ENCODE results near the gene OR2L5. TPM values are rescaled to one million over a fixed set of nuclear protein-coding genes. Genes with fewer than 3 reads are reported as not detected.

The OR2L5 gene, protein sequence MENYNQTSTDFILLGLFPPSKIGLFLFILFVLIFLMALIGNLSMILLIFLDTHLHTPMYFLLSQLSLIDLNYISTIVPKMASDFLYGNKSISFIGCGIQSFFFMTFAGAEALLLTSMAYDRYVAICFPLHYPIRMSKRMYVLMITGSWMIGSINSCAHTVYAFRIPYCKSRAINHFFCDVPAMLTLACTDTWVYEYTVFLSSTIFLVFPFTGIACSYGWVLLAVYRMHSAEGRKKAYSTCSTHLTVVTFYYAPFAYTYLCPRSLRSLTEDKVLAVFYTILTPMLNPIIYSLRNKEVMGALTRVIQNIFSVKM
- not detected for polyA plus RNA-seq (2012; ENCODE audit: low read depth, missing spikeins)

DNA sequence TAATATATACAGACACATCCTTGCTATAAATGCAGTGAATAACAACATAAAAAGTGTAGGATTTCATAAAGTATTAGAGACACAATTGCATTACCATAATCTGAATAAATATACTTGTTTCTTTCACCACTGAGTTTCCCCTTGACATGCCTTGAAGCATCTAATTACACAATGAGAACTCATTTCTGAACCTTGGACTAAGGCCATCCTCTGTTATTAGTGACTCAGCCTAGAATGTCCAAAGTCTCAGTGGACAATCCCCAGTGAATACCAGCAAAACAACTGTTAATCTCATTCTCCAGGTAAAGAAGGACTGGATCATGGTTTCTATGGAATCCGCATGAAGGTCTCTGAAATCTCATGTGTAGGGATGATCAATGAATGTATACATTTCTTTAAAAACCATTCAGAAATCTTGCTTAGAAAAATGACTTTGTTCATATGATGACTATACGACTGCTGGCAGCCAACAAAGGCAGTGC lies at the start of gene OR2L5:
Gene OR2L5, plus strand, starts transcription at position 432 of the 482 bp plus-strand sequence. CDS start 8,288 bp downstream, outside the sequence.
- FAIRE-seq (no peak), DNase-seq (ENCODE audit: insufficient read length, low spot score) (no peak)
- TF ChIP-seq PAX5 (IDR thresholded peaks at IDR 0.05; ENCODE audit: insufficient read depth, low read length, severe bottlenecking) (no peak), POLR2AphosphoS5 (IDR thresholded peaks at IDR 0.05; ENCODE audit: low read depth, low read length) (no peak), TAF1 (IDR thresholded peaks at IDR 0.05; ENCODE audit: low read depth, low read length) (no peak)

DNA sequence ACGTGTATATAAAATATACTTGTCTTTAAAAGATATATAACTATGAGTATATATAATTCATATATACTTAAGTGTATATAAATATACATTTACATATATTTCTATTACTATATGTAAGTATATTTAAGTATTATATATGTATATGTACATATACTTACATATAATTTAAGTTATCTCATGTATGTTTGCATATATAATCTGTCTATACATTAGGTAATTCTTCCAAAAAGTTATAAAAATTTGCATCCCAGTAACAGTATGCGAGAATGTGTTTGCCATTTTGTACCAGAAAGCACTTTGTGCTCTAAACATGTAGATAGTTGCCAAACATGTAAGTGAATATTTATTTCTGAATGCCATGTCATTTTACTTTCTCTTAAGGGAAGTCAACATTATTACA lies 48.5 kb upstream of the OR2L5 start, which contains the start of gene OR2AK2:
Gene OR2AK2, plus strand, starts transcription at position 301 of the 400 bp plus-strand sequence. CDS start 144 bp downstream, outside the sequence.
- no peak for DNase-seq (ENCODE audit: insufficient read length, low spot score)
- FAIRE-seq, result no peak
- TF ChIP-seq SPI1 (IDR thresholded peaks at IDR 0.05; ENCODE audit: low read depth, low read length) (no peak), PAX5 (IDR thresholded peaks at IDR 0.05; ENCODE audit: insufficient read depth, low read length, severe bottlenecking) (no peak), POLR2AphosphoS5 (IDR thresholded peaks at IDR 0.05; ENCODE audit: low read depth, low read length) (no peak), TAF1 (IDR thresholded peaks at IDR 0.05; ENCODE audit: low read depth, low read length) (no peak), POLR2A (IDR thresholded peaks at IDR 0.05; ENCODE audit: low read depth, low read length) (no peak), POU2F2 (IDR thresholded peaks at IDR 0.05; ENCODE audit: low read depth, low read length) (no peak)

DNA sequence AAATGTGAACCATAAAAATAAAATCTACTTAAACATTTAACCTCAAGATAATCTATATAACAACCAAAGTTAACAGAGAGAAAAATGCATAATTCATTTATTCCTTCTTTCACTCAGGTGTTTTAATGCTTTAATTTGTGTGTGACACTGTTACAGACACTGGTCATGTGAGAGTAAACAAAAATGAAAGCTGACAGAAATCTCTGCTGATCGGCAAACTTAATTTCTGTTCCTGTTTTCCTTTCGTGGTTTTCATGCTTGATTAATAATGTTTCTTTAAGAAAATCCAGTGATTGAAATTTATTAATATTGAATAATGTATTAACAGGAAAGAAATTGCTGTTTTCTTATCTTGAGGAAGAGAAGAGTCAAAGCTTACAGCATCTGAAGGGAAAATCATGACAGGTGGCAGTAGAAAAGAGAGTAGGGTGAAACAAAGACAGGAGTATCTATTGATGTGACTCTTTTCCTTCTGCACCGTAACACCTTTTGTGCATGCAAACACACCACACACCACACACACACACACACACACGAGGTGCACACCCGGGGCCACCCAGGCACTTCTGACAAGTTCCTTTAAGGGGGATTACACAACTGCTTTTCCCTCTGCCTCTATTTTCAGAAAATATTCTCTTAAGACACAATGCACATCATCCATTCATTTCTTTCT lies 46.8 kb upstream of the OR2L5 start:
- FAIRE-seq (peak; percentile 59), DNase-seq (ENCODE audit: insufficient read length, low spot score) (no peak)
- TF ChIP-seq TAF1 (IDR thresholded peaks at IDR 0.05; ENCODE audit: low read depth, low read length) (no peak), SPI1 (IDR thresholded peaks at IDR 0.05; ENCODE audit: low read depth, low read length) (peak; percentile 80)

DNA sequence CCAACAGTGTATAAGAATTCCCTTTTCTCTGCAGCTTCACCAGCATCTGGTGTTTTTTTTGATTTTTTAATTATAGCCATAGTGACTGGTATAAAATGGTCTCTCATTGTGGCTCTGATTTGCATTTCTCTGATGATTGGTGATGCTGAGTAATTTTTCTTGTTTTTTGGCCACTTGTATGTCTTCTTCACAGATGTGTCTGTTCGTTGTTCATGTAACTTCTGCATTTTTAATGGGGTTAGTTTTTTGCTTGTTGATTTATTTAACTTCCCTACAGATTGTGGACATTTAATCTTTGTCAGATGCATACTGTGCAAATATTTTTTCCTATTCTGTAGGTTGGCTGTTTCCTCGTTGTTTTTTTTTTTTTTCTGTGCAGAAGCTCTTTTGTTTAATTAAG lies 20.5 kb upstream of the OR2L5 start:
- no peak for FAIRE-seq
- TF ChIP-seq SPI1 (IDR thresholded peaks at IDR 0.05; ENCODE audit: low read depth, low read length) (no peak), POLR2A (IDR thresholded peaks at IDR 0.05; ENCODE audit: low read depth, low read length) (no peak), PAX5 (IDR thresholded peaks at IDR 0.05; ENCODE audit: insufficient read depth, low read length, severe bottlenecking) (no peak), POLR2AphosphoS5 (IDR thresholded peaks at IDR 0.05; ENCODE audit: low read depth, low read length) (no peak), TAF1 (IDR thresholded peaks at IDR 0.05; ENCODE audit: low read depth, low read length) (no peak), POU2F2 (IDR thresholded peaks at IDR 0.05; ENCODE audit: low read depth, low read length) (no peak)
- DNase-seq (ENCODE audit: insufficient read length, low spot score), result no peak

DNA sequence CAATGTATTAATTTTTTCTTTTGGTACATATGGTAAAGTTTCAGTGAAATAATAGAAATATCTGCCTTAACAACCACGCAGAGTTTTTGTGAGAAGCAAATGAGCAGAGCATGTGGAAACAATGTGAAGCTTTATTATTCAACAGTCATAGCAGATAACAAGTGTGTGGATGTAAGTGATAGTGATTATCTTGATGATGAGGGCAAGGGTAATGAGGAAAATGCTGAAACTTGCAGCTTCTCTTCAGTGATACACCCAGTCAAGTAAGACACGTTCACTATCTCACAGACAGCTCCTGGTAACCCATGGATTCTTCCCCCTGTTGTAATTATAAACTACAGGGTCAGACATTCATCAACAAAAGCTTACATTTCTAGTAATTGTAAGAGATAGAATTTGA lies 14.6 kb upstream of the OR2L5 start:
- FAIRE-seq (no peak), DNase-seq (ENCODE audit: insufficient read length, low spot score) (no peak)
- no peak for TF ChIP-seq POLR2A (IDR thresholded peaks at IDR 0.05; ENCODE audit: low read depth, low read length)

DNA sequence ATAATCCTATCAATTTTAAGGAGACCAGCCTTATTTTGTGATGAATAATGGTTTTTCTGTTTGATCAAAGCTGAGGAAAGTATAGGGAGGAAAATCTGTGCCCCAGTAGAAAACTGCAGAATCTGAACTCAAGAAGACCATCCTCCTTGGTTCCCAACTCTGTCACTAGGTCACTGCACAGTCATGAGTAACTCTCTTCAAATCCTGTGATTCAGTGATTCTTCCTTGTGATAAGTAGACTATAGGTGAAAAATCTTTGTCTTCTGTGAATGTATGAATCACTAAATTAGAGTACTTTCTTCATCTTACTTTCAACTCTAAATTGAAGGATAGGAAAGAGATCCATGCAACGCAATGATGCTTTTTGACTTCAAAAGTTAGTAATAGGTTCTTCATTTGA lies 13.3 kb upstream of the OR2L5 start:
- FAIRE-seq (no peak), DNase-seq (ENCODE audit: insufficient read length, low spot score) (no peak)
- TF ChIP-seq TAF1 (IDR thresholded peaks at IDR 0.05; ENCODE audit: low read depth, low read length) (no peak), PAX5 (IDR thresholded peaks at IDR 0.05; ENCODE audit: insufficient read depth, low read length, severe bottlenecking) (no peak), POU2F2 (IDR thresholded peaks at IDR 0.05; ENCODE audit: low read depth, low read length) (no peak), POLR2A (IDR thresholded peaks at IDR 0.05; ENCODE audit: low read depth, low read length) (no peak), POLR2AphosphoS5 (IDR thresholded peaks at IDR 0.05; ENCODE audit: low read depth, low read length) (no peak), SPI1 (IDR thresholded peaks at IDR 0.05; ENCODE audit: low read depth, low read length) (no peak)

DNA sequence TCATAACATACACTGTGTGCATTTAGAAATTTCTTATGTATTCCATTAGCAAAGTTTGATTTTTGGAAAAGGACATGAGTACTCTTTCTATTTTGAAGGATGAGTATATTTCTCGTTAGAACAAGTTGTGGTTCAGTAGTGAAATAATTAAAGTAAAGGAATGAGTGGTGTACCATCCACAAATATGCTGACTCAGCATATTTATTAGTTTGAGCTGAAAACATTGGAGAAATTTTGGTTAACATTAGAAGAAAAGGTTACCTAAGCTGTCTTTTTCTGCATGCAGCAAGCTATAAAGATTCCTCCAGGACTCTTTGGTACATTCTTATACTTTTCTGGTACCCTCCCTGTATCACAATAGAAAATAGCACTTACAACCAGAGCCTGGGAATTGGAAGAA lies 5.7 kb upstream of the OR2L5 start:
- DNase-seq (ENCODE audit: insufficient read length, low spot score), result no peak
- no peak for FAIRE-seq
- TF ChIP-seq TAF1 (IDR thresholded peaks at IDR 0.05; ENCODE audit: low read depth, low read length), result no peak
- TF ChIP-seq PAX5 (IDR thresholded peaks at IDR 0.05; ENCODE audit: insufficient read depth, low read length, severe bottlenecking), result no peak
- TF ChIP-seq POLR2A (IDR thresholded peaks at IDR 0.05; ENCODE audit: low read depth, low read length), result no peak
- no peak for TF ChIP-seq SPI1 (IDR thresholded peaks at IDR 0.05; ENCODE audit: low read depth, low read length)
- no peak for TF ChIP-seq POLR2AphosphoS5 (IDR thresholded peaks at IDR 0.05; ENCODE audit: low read depth, low read length)
- TF ChIP-seq POU2F2 (IDR thresholded peaks at IDR 0.05; ENCODE audit: low read depth, low read length), result no peak

DNA sequence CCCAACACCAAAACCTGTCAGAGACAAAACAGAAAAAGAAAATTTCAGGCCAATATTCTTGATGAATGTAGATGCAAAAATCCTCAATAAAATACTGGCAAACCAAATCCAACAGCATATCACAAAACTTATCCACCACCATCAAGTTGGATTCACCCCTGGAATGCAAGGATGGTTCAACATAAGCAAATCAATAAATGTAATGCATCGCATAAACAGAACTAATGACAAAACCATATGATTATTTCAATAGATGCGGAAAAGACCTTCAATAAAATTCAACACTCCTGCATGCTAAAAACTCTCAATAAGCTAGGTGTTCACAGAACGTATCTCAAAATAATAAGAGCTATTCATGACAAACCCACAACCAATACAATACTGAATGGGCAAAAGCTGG lies 3.8 kb upstream of the OR2L5 start:
- no peak for TF ChIP-seq POU2F2 (IDR thresholded peaks at IDR 0.05; ENCODE audit: low read depth, low read length)
- TF ChIP-seq POLR2A (IDR thresholded peaks at IDR 0.05; ENCODE audit: low read depth, low read length), result no peak
- TF ChIP-seq TAF1 (IDR thresholded peaks at IDR 0.05; ENCODE audit: low read depth, low read length), result no peak
- TF ChIP-seq POLR2AphosphoS5 (IDR thresholded peaks at IDR 0.05; ENCODE audit: low read depth, low read length), result no peak
- no peak for TF ChIP-seq SPI1 (IDR thresholded peaks at IDR 0.05; ENCODE audit: low read depth, low read length)
- no peak for TF ChIP-seq PAX5 (IDR thresholded peaks at IDR 0.05; ENCODE audit: insufficient read depth, low read length, severe bottlenecking)
- DNase-seq (ENCODE audit: insufficient read length, low spot score) (no peak), FAIRE-seq (no peak)

DNA sequence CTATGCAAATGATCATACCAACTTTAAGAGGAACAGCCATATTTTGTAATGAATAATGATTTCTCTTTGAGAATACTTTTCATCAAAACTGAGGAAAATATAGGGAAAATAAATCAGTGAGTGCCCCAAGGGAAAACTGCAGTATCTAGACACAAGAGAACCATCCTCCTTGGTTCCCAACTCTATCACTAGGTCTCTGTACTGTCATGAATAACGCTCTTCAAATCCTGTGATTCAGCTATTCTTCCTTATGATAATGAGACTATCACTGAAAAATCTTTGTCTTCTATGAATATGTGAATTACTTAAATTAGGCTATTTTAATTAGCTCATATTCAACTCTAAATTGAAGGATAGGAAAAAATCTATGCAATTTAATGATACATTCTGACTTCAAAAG lies 2.3 kb downstream of the OR2L5 start:
- no peak for DNase-seq (ENCODE audit: insufficient read length, low spot score)
- FAIRE-seq, result no peak

DNA sequence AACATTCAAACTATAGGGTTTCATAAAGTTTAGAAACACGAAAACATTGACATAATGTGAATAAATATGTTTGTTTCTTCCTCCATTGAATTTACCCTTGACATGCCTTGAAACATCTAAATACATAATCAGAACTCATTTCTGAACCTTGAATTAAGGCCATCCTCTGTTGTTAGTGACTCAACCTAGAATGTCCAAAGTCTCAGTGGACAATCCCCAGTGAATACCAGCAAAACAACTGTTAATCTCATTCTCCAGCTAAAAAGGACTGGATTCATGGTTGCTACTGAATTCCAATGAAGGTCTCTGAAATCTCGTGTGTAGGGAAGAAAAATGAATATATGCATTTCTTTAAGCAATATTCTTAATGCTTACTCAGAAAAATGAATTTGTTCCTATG lies 16.3 kb downstream of the OR2L5 start, which contains the start of gene OR2L2:
Gene OR2L2, plus strand, starts transcription at position 301 of the 400 bp plus-strand sequence. CDS start 8,198 bp downstream, outside the sequence.
- no peak for FAIRE-seq
- no peak for DNase-seq (ENCODE audit: insufficient read length, low spot score)
- no peak for TF ChIP-seq POLR2AphosphoS5 (IDR thresholded peaks at IDR 0.05; ENCODE audit: low read depth, low read length)
- no peak for TF ChIP-seq PAX5 (IDR thresholded peaks at IDR 0.05; ENCODE audit: insufficient read depth, low read length, severe bottlenecking)
- TF ChIP-seq POU2F2 (IDR thresholded peaks at IDR 0.05; ENCODE audit: low read depth, low read length), result no peak
- TF ChIP-seq SPI1 (IDR thresholded peaks at IDR 0.05; ENCODE audit: low read depth, low read length), result no peak
- no peak for TF ChIP-seq POLR2A (IDR thresholded peaks at IDR 0.05; ENCODE audit: low read depth, low read length)
- no peak for TF ChIP-seq TAF1 (IDR thresholded peaks at IDR 0.05; ENCODE audit: low read depth, low read length)

More for the DNA sequence above, 2.3 kb downstream of the OR2L5 start:
- TF ChIP-seq TAF1 (IDR thresholded peaks at IDR 0.05; ENCODE audit: low read depth, low read length), result no peak
- TF ChIP-seq POU2F2 (IDR thresholded peaks at IDR 0.05; ENCODE audit: low read depth, low read length), result no peak
- TF ChIP-seq SPI1 (IDR thresholded peaks at IDR 0.05; ENCODE audit: low read depth, low read length), result no peak
- TF ChIP-seq POLR2AphosphoS5 (IDR thresholded peaks at IDR 0.05; ENCODE audit: low read depth, low read length), result no peak
- no peak for TF ChIP-seq POLR2A (IDR thresholded peaks at IDR 0.05; ENCODE audit: low read depth, low read length)
- TF ChIP-seq PAX5 (IDR thresholded peaks at IDR 0.05; ENCODE audit: insufficient read depth, low read length, severe bottlenecking), result no peak
